Measurements from ENCODE around the gene PRM1. TPM values are rescaled to one million over a fixed set of nuclear protein-coding genes. Genes with fewer than 3 reads are reported as not detected.

Gene PRM1
- total and polyA plus RNA-seq, 2 of the 13 experiments (the other 11 are each of a cell fraction or from before 2014, with no cell fraction given) = not detected

DNA sequence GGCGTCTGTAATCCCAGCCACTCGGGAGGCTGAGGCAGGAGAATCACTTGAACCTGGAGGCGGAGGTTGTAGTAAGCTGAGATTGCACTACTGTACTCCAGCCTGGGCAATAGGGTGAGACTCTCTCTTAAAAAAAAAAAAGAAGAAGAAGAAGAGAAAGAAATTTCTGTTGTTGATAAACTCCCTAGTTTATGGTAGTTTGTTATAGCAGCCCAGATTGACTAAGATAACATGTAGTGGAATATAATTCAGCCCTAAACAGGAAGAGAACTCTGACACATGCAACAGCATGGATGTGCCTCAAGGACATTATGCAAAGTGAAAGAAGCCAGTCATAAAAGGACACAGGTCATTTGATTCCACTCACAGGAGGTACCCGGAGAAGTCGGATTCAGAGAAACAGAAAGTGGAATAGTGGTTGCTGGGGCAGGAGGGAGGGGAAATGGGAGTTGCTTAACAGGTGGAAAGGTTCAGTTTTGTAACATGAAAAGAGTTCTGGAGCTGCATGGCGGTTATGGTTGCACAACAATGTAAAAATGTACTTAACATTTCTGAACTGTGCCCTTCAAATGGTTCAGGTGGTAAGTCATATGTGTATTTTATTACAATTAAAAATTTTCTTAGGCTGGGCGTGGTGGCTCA lies 26.0 kb upstream of the PRM1 start (continued):
- TF ChIP-seq, protein P1, sequence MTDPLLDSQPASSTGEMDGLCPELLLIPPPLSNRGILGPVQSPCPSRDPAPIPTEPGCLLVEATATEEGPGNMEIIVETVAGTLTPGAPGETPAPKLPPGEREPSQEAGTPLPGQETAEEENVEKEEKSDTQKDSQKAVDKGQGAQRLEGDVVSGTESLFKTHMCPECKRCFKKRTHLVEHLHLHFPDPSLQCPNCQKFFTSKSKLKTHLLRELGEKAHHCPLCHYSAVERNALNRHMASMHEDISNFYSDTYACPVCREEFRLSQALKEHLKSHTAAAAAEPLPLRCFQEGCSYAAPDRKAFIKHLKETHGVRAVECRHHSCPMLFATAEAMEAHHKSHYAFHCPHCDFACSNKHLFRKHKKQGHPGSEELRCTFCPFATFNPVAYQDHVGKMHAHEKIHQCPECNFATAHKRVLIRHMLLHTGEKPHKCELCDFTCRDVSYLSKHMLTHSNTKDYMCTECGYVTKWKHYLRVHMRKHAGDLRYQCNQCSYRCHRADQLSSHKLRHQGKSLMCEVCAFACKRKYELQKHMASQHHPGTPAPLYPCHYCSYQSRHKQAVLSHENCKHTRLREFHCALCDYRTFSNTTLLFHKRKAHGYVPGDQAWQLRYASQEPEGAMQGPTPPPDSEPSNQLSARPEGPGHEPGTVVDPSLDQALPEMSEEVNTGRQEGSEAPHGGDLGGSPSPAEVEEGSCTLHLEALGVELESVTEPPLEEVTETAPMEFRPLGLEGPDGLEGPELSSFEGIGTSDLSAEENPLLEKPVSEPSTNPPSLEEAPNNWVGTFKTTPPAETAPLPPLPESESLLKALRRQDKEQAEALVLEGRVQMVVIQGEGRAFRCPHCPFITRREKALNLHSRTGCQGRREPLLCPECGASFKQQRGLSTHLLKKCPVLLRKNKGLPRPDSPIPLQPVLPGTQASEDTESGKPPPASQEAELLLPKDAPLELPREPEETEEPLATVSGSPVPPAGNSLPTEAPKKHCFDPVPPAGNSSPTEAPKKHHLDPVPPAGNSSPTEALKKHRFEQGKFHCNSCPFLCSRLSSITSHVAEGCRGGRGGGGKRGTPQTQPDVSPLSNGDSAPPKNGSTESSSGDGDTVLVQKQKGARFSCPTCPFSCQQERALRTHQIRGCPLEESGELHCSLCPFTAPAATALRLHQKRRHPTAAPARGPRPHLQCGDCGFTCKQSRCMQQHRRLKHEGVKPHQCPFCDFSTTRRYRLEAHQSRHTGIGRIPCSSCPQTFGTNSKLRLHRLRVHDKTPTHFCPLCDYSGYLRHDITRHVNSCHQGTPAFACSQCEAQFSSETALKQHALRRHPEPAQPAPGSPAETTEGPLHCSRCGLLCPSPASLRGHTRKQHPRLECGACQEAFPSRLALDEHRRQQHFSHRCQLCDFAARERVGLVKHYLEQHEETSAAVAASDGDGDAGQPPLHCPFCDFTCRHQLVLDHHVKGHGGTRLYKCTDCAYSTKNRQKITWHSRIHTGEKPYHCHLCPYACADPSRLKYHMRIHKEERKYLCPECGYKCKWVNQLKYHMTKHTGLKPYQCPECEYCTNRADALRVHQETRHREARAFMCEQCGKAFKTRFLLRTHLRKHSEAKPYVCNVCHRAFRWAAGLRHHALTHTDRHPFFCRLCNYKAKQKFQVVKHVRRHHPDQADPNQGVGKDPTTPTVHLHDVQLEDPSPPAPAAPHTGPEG (CRISPR knock-in tag; IDR thresholded peaks at IDR 0.05) = peak; percentile 42; the same call in 1 of the 2 replicates
- TF ChIP-seq ZNF768 (CRISPR knock-in tag; IDR thresholded peaks at IDR 0.05) (no peak), ZFP82 (CRISPR knock-in tag; IDR thresholded peaks at IDR 0.05; ENCODE audit: borderline replicate concordance) (no peak), NCOA2 (CRISPR knock-in tag; IDR thresholded peaks at IDR 0.05) (peak; percentile 84), RNF2 (conservative IDR thresholded peaks at IDR 0.05; ENCODE audit: low read depth) (no peak), ZNF296 (CRISPR knock-in tag; conservative IDR thresholded peaks at IDR 0.05) (no peak), IRF2 (CRISPR knock-in tag; IDR thresholded peaks at IDR 0.05) (peak; percentile 96), ELF4 (CRISPR knock-in tag; IDR thresholded peaks at IDR 0.05; ENCODE audit: borderline replicate concordance) (peak; percentile 76; the same call in 1 of the 2 replicates), KLF12 (CRISPR knock-in tag; IDR thresholded peaks at IDR 0.05; ENCODE audit: borderline replicate concordance) (peak; percentile 85; the same call in 1 of the 2 replicates), ZNF263 (CRISPR knock-in tag; IDR thresholded peaks at IDR 0.05) (peak; percentile 34; the same call in 1 of the 2 replicates), ZNF205 (CRISPR knock-in tag; IDR thresholded peaks at IDR 0.05) (no peak), CCAR2 (optimal IDR thresholded peaks at IDR 0.05; ENCODE audit: low read depth, low read length) (no peak), THAP11 (CRISPR knock-in tag; IDR thresholded peaks at IDR 0.05) (peak; percentile 79), CBX5 (CRISPR knock-in tag; IDR thresholded peaks at IDR 0.05; ENCODE audit: borderline replicate concordance) (peak; percentile 65; the same call in 1 of the 2 replicates), REPIN1 (CRISPR knock-in tag; IDR thresholded peaks at IDR 0.05; ENCODE audit: borderline replicate concordance, low read depth) (peak; percentile 82), NBN (conservative IDR thresholded peaks at IDR 0.05) (no peak), KAT7 (CRISPR knock-in tag; IDR thresholded peaks at IDR 0.05; ENCODE audit: borderline replicate concordance) (peak; percentile 82; the same call in 1 of the 2 replicates)
- TF ChIP-seq, protein P2, sequence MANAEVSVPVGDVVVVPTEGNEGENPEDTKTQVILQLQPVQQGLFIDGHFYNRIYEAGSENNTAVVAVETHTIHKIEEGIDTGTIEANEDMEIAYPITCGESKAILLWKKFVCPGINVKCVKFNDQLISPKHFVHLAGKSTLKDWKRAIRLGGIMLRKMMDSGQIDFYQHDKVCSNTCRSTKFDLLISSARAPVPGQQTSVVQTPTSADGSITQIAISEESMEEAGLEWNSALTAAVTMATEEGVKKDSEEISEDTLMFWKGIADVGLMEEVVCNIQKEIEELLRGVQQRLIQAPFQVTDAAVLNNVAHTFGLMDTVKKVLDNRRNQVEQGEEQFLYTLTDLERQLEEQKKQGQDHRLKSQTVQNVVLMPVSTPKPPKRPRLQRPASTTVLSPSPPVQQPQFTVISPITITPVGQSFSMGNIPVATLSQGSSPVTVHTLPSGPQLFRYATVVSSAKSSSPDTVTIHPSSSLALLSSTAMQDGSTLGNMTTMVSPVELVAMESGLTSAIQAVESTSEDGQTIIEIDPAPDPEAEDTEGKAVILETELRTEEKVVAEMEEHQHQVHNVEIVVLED (CRISPR knock-in tag; IDR thresholded peaks at IDR 0.05; ENCODE audit: borderline replicate concordance) = no peak
- TF ChIP-seq, protein P3, sequence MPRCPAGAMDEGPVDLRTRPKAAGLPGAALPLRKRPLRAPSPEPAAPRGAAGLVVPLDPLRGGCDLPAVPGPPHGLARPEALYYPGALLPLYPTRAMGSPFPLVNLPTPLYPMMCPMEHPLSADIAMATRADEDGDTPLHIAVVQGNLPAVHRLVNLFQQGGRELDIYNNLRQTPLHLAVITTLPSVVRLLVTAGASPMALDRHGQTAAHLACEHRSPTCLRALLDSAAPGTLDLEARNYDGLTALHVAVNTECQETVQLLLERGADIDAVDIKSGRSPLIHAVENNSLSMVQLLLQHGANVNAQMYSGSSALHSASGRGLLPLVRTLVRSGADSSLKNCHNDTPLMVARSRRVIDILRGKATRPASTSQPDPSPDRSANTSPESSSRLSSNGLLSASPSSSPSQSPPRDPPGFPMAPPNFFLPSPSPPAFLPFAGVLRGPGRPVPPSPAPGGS (CRISPR knock-in tag; IDR thresholded peaks at IDR 0.05) = no peak
- TF ChIP-seq, protein P4, sequence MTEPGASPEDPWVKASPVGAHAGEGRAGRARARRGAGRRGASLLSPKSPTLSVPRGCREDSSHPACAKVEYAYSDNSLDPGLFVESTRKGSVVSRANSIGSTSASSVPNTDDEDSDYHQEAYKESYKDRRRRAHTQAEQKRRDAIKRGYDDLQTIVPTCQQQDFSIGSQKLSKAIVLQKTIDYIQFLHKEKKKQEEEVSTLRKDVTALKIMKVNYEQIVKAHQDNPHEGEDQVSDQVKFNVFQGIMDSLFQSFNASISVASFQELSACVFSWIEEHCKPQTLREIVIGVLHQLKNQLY (CRISPR knock-in tag; IDR thresholded peaks at IDR 0.05) = no peak
